ENCODE results near the gene THADA. TPM values are rescaled to one million over a fixed set of nuclear protein-coding genes. Genes with fewer than 3 reads are reported as not detected.

Gene THADA
- total RNA-seq, 1 donor from 2014 or later: 59.3 TPM

DNA sequence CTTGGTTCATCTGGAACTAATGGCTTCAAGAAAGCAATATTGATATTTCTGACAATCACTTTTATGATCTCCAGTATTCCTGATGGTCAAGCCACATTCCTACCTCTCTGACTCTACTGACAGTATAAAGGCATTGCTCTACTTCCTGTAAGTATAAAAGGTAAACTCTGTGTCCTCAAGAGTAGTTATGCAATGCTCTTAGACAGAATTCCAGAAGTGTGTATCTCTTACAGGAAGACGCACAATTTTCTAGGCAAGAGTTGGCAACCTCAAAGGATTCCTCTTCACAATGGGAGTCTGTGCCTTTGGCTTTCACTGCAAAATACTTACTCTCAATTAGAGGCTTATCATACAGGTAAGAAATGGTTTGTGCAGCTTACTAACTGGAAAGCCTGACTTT is 100.1 kb downstream of the THADA start:
- no peak for DNase-seq (ENCODE audit: low spot score)

GRCh38 chr2:43493954-43494353 is 101.9 kb downstream of the THADA start:
- DNase-seq (ENCODE audit: low spot score): no peak

GRCh38 chr2:43491065-43491639 is 104.7 kb downstream of the THADA start:
- DNase-seq (ENCODE audit: low spot score): no peak

DNA sequence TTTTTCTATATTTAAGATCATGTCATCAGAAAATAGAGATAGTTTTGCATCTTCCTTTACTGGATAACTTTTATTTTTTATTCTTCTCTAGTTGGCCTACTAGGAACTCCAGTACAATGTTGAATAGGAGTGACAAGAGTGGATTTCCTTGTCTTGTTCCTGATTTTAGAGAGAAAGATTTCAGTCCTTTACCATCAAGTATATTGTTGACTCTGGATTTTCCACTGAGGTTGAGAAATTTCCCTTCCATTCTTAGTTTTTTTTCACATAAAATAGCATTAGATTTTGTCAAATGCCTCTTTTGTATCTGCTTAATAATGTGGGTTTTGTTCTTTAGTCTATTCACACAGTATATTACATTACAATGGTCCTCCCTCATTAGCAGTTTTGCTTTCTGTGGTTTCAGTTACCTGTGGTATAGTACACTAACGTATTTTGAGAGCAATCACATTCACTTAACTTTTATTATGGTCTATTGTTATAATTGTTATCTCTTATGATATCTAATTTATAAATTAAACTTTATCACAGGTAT is 105.5 kb downstream of the THADA start:
- DNase-seq (ENCODE audit: low spot score): no peak

- no peak for DNase-seq (ENCODE audit: low spot score)
Observed at GRCh38 chr2:43488737-43489136, 107.1 kb downstream of the THADA start.

DNA sequence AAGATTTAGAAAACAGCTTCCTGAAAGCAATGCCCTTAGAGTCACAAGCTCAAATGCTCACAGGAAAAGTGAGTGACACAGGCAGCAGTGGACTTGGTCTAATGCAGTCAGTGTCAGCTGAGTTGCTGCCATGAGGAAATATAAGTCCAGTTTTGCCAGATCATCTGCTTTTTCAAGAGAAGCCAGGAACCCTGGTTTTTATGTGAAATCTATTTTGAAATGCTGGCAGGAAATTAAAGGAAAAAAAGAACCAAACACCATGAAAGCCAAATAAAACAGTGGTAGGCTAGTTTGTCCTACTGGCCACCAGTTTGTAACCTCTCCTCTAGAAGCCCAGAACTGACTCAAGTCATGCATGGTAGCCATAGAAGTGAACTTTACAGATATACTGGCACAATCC is 109.2 kb downstream of the THADA start:
- DNase-seq (ENCODE audit: low spot score): no peak

DNA sequence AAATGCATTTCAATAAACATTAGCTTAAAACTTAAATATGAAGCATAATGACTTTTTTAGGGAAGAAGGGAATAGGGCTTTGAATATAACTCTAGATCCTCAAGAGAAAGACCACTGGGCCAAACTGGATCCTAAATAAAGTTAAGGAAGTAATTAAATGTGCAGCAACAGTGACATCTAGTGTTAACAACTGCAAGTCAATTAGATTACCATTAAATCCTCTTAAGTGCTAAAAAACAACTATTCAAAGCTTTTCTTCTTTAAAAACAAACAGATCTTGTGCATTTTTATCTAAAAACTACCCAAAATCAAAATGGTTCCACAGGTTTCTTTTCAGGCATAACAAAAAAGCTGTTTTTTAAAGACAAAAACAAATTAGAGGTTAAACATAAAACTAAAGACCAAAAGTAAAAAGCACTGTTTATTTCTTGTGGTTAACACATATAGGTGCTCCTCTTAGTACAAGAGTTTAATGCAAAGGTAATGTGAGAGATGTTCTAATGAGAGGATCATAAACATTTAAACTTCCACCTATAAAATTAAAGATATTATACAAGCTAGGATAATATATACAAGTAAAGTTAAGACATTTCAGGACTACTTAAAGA is 111.4 kb downstream of the THADA start:
- no peak for DNase-seq (ENCODE audit: low spot score)

DNA sequence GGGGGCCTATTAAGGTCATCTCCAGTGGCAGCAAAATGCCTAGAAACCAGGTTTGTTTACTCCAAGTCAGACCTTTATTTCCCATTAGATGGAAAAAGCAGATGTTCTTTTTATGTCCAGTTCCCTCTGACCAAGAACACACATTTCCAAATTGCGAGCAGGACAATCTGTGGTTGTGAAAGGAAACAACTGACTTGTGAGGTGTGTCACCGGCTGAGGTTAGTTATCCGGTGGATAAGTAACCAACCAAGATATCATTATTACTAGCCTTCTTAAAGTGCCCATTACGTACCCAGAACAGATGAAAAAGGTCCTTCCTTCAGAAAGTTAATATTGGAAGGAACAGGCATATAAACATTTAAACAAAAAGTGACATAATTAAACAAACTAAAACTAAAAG is 112.9 kb downstream of the THADA start:
- no peak for DNase-seq (ENCODE audit: low spot score)

- DNase-seq (ENCODE audit: low spot score): no peak
Observed at GRCh38 chr2:43481927-43482542, 113.8 kb downstream of the THADA start.

DNA sequence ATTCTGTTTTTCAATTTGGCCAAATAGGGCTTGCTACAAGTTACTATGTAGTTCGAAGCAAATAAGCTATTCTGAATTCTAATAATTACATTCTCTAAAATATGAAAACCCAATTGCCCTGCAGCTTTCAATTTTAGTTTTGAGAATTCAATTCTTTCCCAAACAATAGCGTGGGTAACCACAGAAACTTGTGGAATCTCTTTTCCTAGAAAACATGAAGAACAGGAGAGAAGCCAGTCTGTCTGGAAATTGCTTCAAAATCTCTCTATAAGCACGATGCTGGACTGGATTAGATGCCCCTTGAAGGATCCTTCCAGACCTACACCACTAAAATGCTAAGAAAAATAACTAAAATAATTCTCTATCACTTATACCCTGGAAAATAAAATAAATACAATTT is 115.0 kb downstream of the THADA start:
- no peak for DNase-seq (ENCODE audit: low spot score)

GRCh38 chr2:43478412-43479086 is 117.3 kb downstream of the THADA start:
- no peak for DNase-seq (ENCODE audit: low spot score)

GRCh38 chr2:43475922-43476321 is 119.9 kb downstream of the THADA start:
- DNase-seq (ENCODE audit: low spot score): no peak

- no peak for DNase-seq (ENCODE audit: low spot score)
Observed at GRCh38 chr2:43475137-43475846, 120.5 kb downstream of the THADA start.

GRCh38 chr2:43474273-43474672 is 121.6 kb downstream of the THADA start:
- no peak for DNase-seq (ENCODE audit: low spot score)

- no peak for DNase-seq (ENCODE audit: low spot score)
Observed at GRCh38 chr2:43473767-43474166, 122.1 kb downstream of the THADA start.

DNA sequence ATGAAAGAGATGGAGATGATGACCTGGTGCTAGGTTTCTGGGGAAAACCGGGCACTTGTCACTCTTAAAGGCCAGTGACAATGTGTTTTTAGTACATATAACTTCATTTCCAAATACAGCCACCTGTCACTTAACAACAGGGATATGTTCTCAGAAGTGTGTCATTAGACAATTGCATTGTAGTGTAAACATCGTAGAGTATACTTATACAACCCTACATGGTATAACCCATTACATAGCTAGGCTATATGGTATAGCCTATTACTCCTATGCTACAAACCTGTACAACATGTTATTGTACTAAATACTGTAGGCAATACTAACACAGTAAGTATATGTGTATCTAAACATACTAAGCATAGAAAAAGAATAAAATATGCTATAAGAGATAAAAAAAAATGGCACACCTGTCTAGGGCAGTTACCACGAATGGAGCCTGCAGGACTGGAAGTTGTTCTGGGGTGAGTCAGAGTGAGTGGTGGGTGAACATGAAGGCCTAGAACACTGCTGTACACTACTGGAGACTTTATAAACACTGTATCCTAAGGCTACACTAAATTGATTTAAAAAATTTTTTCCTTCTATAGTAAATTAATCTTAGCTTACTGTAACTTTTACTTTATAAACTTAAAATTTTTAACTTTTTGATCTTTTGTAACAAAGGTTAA is 123.2 kb downstream of the THADA start:
- no peak for DNase-seq (ENCODE audit: low spot score)

GRCh38 chr2:43469713-43470112 is 126.1 kb downstream of the THADA start:
- no peak for DNase-seq (ENCODE audit: low spot score)

GRCh38 chr2:43469094-43469493 is 126.7 kb downstream of the THADA start:
- no peak for DNase-seq (ENCODE audit: low spot score)

- DNase-seq (ENCODE audit: low spot score): no peak
Observed at GRCh38 chr2:43467891-43468290, 127.9 kb downstream of the THADA start.

GRCh38 chr2:43465234-43465633 is 130.6 kb downstream of the THADA start:
- no peak for DNase-seq (ENCODE audit: low spot score)

GRCh38 chr2:43464590-43464989 is 131.2 kb downstream of the THADA start:
- DNase-seq (ENCODE audit: low spot score): no peak
